ENCODE measurements around the gene FAM161A.
"Not testable (repeated sequence)": the region's sequence is repeated elsewhere in the genome, so short reads cannot be mapped to it uniquely, and the experiment has no call there.

FAM161A gene

DNA sequence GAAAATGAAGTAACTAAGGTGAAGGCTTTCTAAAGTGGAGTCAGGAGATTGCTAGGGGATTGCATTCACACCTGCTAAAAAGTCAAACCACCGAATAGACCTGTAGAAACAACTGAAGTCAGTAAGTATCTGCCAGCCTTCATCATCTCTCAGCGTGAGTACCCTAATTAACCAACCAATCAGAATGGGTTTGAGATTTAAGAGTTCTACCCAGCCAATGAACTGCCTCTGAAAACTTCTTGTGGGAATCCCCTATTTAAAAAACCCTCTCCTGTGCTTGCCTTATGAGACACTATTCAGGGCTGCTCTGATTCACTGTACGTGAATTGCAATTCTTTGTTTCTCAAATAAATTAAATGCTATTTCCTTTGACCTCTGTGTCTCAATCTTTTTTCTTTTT lies 3.4 kb upstream of the FAM161A start:
- DNase-seq (ENCODE audit: low read depth, low spot score), result no peak
- no peak for TF ChIP-seq CTCF (IDR thresholded peaks at IDR 0.05; ENCODE audit: low read depth, low read length)
- in situ Hi-C loops (cut with HindIII; ENCODE audit: low sequenced_read_pairs), result no loop called here
- H3K4me3 ChIP-seq (ENCODE audit: low read depth, low read length), result no peak overlapping the region

DNA sequence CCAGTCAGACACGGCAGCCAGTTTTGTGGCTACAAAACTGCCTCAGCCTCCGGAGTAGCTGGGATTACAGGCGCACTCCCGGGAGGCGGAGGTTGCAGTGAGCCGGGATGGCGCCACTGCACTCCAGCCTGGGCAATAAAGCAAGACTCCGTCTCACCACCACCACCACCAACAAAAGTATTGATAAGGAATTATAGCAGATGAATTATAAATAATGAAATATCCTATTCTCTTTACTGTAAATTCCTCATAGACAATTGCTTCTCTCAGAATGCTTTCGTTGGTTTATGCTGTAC lies 1.4 kb upstream of the FAM161A start:
- in situ Hi-C loops (cut with HindIII; ENCODE audit: low sequenced_read_pairs), result no loop called here
- no peak for TF ChIP-seq CTCF (IDR thresholded peaks at IDR 0.05; ENCODE audit: low read depth, low read length)

GRCh38 chr2:61854564-61855317 lies 881 bp upstream of the FAM161A start:
- in situ Hi-C loops (cut with HindIII; ENCODE audit: low sequenced_read_pairs), result no loop called here
- no peak for TF ChIP-seq CTCF (IDR thresholded peaks at IDR 0.05; ENCODE audit: low read depth, low read length)
- DNase-seq (ENCODE audit: low read depth, low spot score), result peak; percentile 96
- H3K4me3 ChIP-seq (ENCODE audit: low read depth, low read length), result peak overlapping the region; percentile 91

More for the DNA sequence above, 1.4 kb upstream of the FAM161A start:
- DNase-seq (ENCODE audit: low read depth, low spot score), result no peak
- peak overlapping the region; percentile 91 for H3K4me3 ChIP-seq (ENCODE audit: low read depth, low read length)

DNA sequence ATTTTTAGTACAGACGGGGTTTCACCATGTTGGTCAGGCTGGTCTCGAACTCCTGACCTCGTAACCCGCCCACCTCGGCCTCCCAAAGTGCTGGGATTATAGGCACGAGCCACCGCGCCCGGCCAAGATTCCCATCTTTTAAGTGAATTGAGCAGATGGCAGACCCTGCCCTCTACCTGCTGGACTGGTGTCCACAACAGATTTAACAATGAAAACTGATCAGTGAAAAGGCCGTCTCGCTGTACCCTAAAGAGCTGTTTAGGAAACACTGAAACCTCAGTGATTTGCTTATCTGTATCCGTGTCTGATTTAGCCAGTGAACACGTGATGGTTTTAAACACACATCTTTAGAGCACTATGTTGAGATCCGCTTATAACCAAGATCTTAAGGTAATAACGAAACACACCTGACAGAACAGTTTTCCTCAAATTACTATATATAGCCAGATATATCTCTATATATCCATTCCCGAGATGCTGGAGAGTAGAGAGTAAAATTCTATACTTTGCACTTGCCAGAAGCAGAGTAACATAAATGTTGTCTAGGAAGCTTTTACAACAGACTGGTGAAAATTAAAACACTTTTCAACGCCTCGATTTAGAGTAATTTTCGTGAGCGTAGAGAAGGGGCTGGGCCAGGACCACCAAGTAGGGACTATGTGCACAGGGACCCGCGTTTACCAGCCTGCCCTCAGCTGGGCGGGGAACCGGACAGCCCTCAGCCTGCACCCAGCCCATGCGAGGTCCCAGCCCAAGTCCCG lies 594 bp downstream of the FAM161A start:
- no peak for DNase-seq (ENCODE audit: low read depth, low spot score)
- peak; percentile 11 for TF ChIP-seq CTCF (IDR thresholded peaks at IDR 0.05; ENCODE audit: low read depth, low read length)
- in situ Hi-C loops (cut with HindIII; ENCODE audit: low sequenced_read_pairs), result no loop called here
- H3K4me3 ChIP-seq (ENCODE audit: low read depth, low read length), result peak overlapping the region; percentile 91

GRCh38 chr2:61851270-61851669 lies 2.6 kb downstream of the FAM161A start:
- DNase-seq (ENCODE audit: low read depth, low spot score); in situ Hi-C loops (cut with HindIII; ENCODE audit: low sequenced_read_pairs): not testable (repeated sequence)

DNA sequence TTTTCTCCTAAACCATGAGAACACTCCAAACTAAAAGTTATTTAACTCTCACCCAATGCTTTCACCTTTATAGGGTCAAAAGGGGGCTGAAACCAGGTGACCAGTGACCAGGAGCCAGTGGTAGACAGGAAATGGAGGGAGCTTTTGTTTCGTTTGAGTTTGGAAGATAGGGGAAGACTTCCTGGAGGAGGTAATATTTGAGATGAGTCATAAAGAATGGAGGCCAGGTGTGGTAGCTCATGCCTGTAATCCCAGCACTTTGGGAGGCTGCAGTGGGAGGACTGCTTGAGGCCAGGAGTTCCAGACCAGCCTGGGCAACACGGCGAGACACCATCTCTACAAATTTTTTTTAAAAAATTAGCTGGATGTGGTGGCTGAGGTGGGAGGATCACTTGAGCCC lies 8.5 kb downstream of the FAM161A start:
- in situ Hi-C loops (cut with HindIII; ENCODE audit: low sequenced_read_pairs), result no loop called here
- no peak for DNase-seq (ENCODE audit: low read depth, low spot score)
- H3K4me3 ChIP-seq (ENCODE audit: low read depth, low read length), result no peak overlapping the region
- TF ChIP-seq CTCF (IDR thresholded peaks at IDR 0.05; ENCODE audit: low read depth, low read length), result no peak

More at GRCh38 chr2:61851270-61851669, 2.6 kb downstream of the FAM161A start:
- H3K4me3 ChIP-seq (ENCODE audit: low read depth, low read length), result not testable (repeated sequence)

DNA sequence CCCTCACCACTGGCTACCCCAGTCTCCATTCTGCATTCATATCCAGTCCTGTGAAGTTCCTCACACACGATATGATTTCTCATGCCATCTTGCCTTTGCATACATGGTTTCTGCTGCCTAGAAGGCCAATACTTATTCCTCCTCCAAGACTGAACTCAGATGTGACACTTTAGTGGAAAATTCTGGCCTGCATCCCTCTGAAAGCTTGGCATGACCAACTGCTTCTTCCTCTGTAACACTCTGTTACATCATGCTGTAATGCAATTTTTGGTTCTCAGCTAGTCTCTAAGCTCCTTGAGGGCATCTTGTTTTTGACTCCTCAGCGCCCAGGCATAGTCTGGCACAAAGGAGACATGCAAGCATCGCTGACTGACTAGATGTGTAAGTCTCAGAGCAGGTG lies 12.6 kb downstream of the FAM161A start:
- no peak for DNase-seq (ENCODE audit: low read depth, low spot score)
- no peak for TF ChIP-seq CTCF (IDR thresholded peaks at IDR 0.05; ENCODE audit: low read depth, low read length)
- no peak overlapping the region for H3K4me3 ChIP-seq (ENCODE audit: low read depth, low read length)
- in situ Hi-C loops (cut with HindIII; ENCODE audit: low sequenced_read_pairs), result no loop called here
